Measurements from ENCODE around the gene RNU1-1. TPM values are rescaled to one million over a fixed set of nuclear protein-coding genes. Genes with fewer than 3 reads are reported as not detected.
A peak's percentile ranks its signal among the peaks of the same experiment; 100 is the strongest.
"Not testable (repeated sequence)": the region's sequence is repeated elsewhere in the genome, so short reads cannot be mapped to it uniquely, and the experiment has no call there.

RNU1-1 gene
- polyA plus RNA-seq, 1 donor from 2014 or later, result not detected

GRCh38 chr1:16513412-16514106, 526 bp downstream of the RNU1-1 start:
- not testable (repeated sequence) for H4K20me1 ChIP-seq (ENCODE audit: insufficient read depth); H3K27me3 ChIP-seq (ENCODE audit: insufficient read depth, low read depth, low read length); H3K9me2 ChIP-seq (ENCODE audit: insufficient read depth, low read length); H3K4me2 ChIP-seq (ENCODE audit: low read length); H2AFZ ChIP-seq (ENCODE audit: low read depth, low read length); H3K9me3 ChIP-seq (ENCODE audit: low read length); H3K79me2 ChIP-seq (replicated peaks; ENCODE audit: insufficient read depth, low read length); H3K36me3 ChIP-seq (ENCODE audit: insufficient read depth, low read length); H3F3A ChIP-seq (ENCODE audit: insufficient read depth, low read length, poor library complexity, severe bottlenecking)
- peak overlapping the region; percentile 63 for H3K27ac ChIP-seq (ENCODE audit: low read length)
- peak overlapping the region; percentile 47 for H3K9ac ChIP-seq (ENCODE audit: low read length)
- TF ChIP-seq REST (IDR thresholded peaks at IDR 0.05; ENCODE audit: borderline replicate concordance), result peak; percentile 43
- TF ChIP-seq POLR2AphosphoS5 (IDR thresholded peaks at IDR 0.05), result peak; percentile 93
- TF ChIP-seq MXI1 (conservative IDR thresholded peaks at IDR 0.05; ENCODE audit: poor library complexity, severe bottlenecking), result peak; percentile 11
- H3K4me3 ChIP-seq (ENCODE audit: low read length), result peak overlapping the region; percentile 53

- not testable (repeated sequence) for H3K27me3 ChIP-seq (ENCODE audit: insufficient read depth, low read depth, low read length); H4K20me1 ChIP-seq (ENCODE audit: insufficient read depth); H3F3A ChIP-seq (ENCODE audit: insufficient read depth, low read length, poor library complexity, severe bottlenecking); H3K9me3 ChIP-seq (ENCODE audit: low read length); H3K9me2 ChIP-seq (ENCODE audit: insufficient read depth, low read length); H3K79me2 ChIP-seq (replicated peaks; ENCODE audit: insufficient read depth, low read length); H2AFZ ChIP-seq (ENCODE audit: low read depth, low read length); H3K4me2 ChIP-seq (ENCODE audit: low read length); H3K36me3 ChIP-seq (ENCODE audit: insufficient read depth, low read length)
- Histone ChIP-seq H3K27ac (ENCODE audit: low read length) (peak overlapping the region; percentile 63), H3K4me3 (ENCODE audit: low read length) (peak overlapping the region; percentile 53), H3K9ac (ENCODE audit: low read length) (peak overlapping the region; percentile 47)
Observed at GRCh38 chr1:16512624-16513411, 1.3 kb downstream of the RNU1-1 start.

DNA sequence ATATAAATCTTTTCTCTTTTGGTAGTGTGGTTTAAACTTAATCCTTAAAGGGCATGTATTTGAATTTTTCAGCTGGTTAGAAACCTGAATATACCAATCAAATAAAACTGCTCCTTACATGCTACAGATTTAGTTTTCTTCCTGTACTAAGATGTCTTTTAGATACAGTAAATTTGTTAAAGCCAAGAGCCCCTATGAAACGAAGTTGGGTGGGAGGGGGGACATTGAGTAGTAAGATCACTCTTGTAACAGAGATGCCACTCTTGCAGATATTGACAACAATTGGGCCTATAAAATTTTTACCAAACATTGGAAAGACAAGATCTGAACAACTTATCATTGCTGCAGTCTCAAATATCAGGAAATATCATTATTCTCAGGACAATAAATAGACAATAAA, 2.2 kb downstream of the RNU1-1 start:
- not testable (repeated sequence) for H4K20me1 ChIP-seq (ENCODE audit: insufficient read depth); H3K27me3 ChIP-seq (ENCODE audit: insufficient read depth, low read depth, low read length); H3K4me2 ChIP-seq (ENCODE audit: low read length); H2AFZ ChIP-seq (ENCODE audit: low read depth, low read length); H3K36me3 ChIP-seq (ENCODE audit: insufficient read depth, low read length); H3K9ac ChIP-seq (ENCODE audit: low read length); H3K79me2 ChIP-seq (replicated peaks; ENCODE audit: insufficient read depth, low read length); H3K27ac ChIP-seq (ENCODE audit: low read length); H3F3A ChIP-seq (ENCODE audit: insufficient read depth, low read length, poor library complexity, severe bottlenecking); H3K9me3 ChIP-seq (ENCODE audit: low read length); H3K9me2 ChIP-seq (ENCODE audit: insufficient read depth, low read length); H3K4me3 ChIP-seq (ENCODE audit: low read length)

DNA sequence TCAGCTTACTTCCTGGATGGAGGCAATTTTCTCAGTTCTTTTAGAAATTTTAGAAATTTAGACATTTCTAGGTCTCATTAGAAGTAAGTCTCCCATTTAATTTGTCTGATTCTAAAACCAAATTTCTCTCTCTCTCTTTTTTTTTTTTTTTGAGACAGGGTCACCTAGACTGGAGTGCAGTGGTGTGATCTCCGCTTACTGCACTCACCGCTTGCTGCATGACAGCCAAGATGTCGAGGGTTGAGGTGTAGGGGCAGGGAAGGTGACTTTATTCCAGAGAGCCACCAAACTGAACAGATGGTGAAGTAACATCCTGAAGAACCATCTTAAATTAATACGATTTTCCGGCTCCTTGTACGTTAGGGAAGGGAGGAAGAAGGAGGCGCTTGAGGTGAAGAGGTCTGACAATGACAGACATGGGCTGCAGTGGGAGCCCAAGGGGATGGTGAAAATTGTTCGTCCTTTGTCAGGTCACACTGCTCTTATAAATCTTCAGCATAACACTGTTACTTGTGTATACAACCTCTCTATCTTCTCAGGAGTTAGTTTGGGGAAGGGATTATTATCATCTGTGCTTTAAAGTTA, 5.1 kb downstream of the RNU1-1 start:
- not testable (repeated sequence) for H3K36me3 ChIP-seq (ENCODE audit: insufficient read depth, low read length); H3F3A ChIP-seq (ENCODE audit: insufficient read depth, low read length, poor library complexity, severe bottlenecking); H3K27me3 ChIP-seq (ENCODE audit: insufficient read depth, low read depth, low read length); H3K4me2 ChIP-seq (ENCODE audit: low read length); H3K4me3 ChIP-seq (ENCODE audit: low read length); H3K9me3 ChIP-seq (ENCODE audit: low read length); H4K20me1 ChIP-seq (ENCODE audit: insufficient read depth); H3K9me2 ChIP-seq (ENCODE audit: insufficient read depth, low read length); H3K9ac ChIP-seq (ENCODE audit: low read length); H3K79me2 ChIP-seq (replicated peaks; ENCODE audit: insufficient read depth, low read length); H3K27ac ChIP-seq (ENCODE audit: low read length); H2AFZ ChIP-seq (ENCODE audit: low read depth, low read length)

DNA sequence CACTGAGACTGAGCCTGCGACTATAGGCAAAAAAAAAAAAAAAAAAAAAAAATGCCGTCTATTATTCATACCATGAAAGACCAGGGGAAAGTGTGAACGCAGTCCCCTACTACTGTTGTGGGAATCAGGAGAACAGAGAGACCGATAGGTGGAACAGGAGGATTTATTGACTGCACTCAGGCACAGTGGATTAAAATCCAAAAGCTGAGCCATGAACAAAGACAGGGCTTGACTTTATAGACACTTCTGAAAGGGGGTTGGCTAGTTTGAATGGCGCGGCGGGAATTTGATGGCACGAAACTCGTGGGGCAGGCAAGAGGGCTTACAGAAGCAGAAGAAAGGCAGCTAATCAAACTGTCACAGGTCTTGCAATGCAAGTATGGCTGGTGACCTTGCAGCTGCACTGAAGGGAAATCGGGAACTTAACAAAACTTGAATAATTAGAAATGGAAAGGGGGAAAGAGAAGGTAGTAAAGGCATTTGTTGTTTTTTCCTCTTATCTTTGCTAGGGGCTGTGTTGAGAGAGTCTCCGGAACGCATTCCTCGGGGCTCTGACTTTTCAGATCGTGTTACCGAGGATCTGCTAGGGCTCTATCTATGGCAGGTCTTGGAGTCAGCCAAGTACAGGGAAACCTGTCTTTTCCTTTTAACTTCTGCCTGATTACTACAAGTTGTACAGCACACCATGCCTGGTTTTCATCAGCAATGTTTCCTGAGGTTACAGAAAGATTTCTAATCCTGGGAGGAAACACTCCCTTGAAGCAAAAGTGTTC, 7.5 kb downstream of the RNU1-1 start:
- not testable (repeated sequence) for H3K9me3 ChIP-seq (ENCODE audit: low read length); H3K4me2 ChIP-seq (ENCODE audit: low read length); H4K20me1 ChIP-seq (ENCODE audit: insufficient read depth); H3K79me2 ChIP-seq (replicated peaks; ENCODE audit: insufficient read depth, low read length); H3K27me3 ChIP-seq (ENCODE audit: insufficient read depth, low read depth, low read length); H3F3A ChIP-seq (ENCODE audit: insufficient read depth, low read length, poor library complexity, severe bottlenecking); H3K36me3 ChIP-seq (ENCODE audit: insufficient read depth, low read length); H3K9me2 ChIP-seq (ENCODE audit: insufficient read depth, low read length); H3K4me3 ChIP-seq (ENCODE audit: low read length); H2AFZ ChIP-seq (ENCODE audit: low read depth, low read length); H3K27ac ChIP-seq (ENCODE audit: low read length); H3K9ac ChIP-seq (ENCODE audit: low read length)

- not testable (repeated sequence) for H3F3A ChIP-seq (ENCODE audit: insufficient read depth, low read length, poor library complexity, severe bottlenecking); H3K4me2 ChIP-seq (ENCODE audit: low read length); H3K9me2 ChIP-seq (ENCODE audit: insufficient read depth, low read length); H3K79me2 ChIP-seq (replicated peaks; ENCODE audit: insufficient read depth, low read length); H3K27ac ChIP-seq (ENCODE audit: low read length); H3K27me3 ChIP-seq (ENCODE audit: insufficient read depth, low read depth, low read length); H3K4me3 ChIP-seq (ENCODE audit: low read length); H3K36me3 ChIP-seq (ENCODE audit: insufficient read depth, low read length); H3K9me3 ChIP-seq (ENCODE audit: low read length); H3K9ac ChIP-seq (ENCODE audit: low read length); H2AFZ ChIP-seq (ENCODE audit: low read depth, low read length); H4K20me1 ChIP-seq (ENCODE audit: insufficient read depth)
Observed at GRCh38 chr1:16505870-16506269, 8.2 kb downstream of the RNU1-1 start.

Measured in neural cell (in vitro differentiated cells).